ENCODE data around the gene PPP2R5E.
"Not testable (repeated sequence)": the region's sequence is repeated elsewhere in the genome, so short reads cannot be mapped to it uniquely, and the experiment has no call there.

- TF ChIP-seq, protein P1, sequence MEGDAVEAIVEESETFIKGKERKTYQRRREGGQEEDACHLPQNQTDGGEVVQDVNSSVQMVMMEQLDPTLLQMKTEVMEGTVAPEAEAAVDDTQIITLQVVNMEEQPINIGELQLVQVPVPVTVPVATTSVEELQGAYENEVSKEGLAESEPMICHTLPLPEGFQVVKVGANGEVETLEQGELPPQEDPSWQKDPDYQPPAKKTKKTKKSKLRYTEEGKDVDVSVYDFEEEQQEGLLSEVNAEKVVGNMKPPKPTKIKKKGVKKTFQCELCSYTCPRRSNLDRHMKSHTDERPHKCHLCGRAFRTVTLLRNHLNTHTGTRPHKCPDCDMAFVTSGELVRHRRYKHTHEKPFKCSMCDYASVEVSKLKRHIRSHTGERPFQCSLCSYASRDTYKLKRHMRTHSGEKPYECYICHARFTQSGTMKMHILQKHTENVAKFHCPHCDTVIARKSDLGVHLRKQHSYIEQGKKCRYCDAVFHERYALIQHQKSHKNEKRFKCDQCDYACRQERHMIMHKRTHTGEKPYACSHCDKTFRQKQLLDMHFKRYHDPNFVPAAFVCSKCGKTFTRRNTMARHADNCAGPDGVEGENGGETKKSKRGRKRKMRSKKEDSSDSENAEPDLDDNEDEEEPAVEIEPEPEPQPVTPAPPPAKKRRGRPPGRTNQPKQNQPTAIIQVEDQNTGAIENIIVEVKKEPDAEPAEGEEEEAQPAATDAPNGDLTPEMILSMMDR (IDR thresholded peaks at IDR 0.05): not testable (repeated sequence)
- TF ChIP-seq POLR2A (IDR thresholded peaks at IDR 0.05): not testable (repeated sequence)
These were observed 39.9 kb upstream of the PPP2R5E start for GRCh38 chr14:63583046-63583445.

Measured in right lobe of liver (tissue), 4 donors.